Common myeloid progenitor, CD34-positive (primary cell): ENCODE measurements around the gene SIX3.

Experiments
- CTCF ChIA-PET: fragments of 350-600 bp; sonication (Branson Sonifier 250); formaldehyde crosslinking; loops from one replicate; lab custom pipeline; 2021; ENCODE audit warnings: antibody characterized with exemption; lab: Charles Lee
- POLR2A ChIA-PET: fragments of 350-600 bp; sonication (Branson Sonifier 250); formaldehyde crosslinking; loops from one replicate; lab custom pipeline; 2021; ENCODE audit warnings: antibody characterized with exemption; lab: Charles Lee
- DNase-seq, 3 donors: peaks; one replicate each; pipeline versions ENCODE4 v3.0.0 to v3.0.0-alpha.2; 2013
- H3K27ac ChIP-seq, 2 experiments: 1 replicate in 1 of 2; 2 replicates in 1 of 2; pipeline ENCODE4 v1.7.0; 2013; ENCODE audit warnings: inconsistent platforms in 2 of 2, low read length in 2 of 2, mild to moderate bottlenecking in 2 of 2, low read depth in 1 of 2, moderate library complexity in 1 of 2; ENCODE audit not compliant: severe bottlenecking in 2 of 2, insufficient read depth in 1 of 2, poor library complexity in 1 of 2
- H3K27me3 ChIP-seq, 5 experiments: replicated peaks in 2 of 5; 1 replicate in 3 of 5; 2 replicates in 2 of 5; pipeline versions ENCODE4 v1.6.1 to v1.7.0; 2013; ENCODE audit warnings: low read length in 4 of 5, mild to moderate bottlenecking in 2 of 5, moderate library complexity in 2 of 5, inconsistent platforms in 1 of 5; ENCODE audit not compliant: insufficient read depth in 5 of 5, control insufficient read depth in 4 of 5
- H3K36me3 ChIP-seq, 4 experiments: 1 replicate in 2 of 4; 2 replicates in 2 of 4; pipeline versions ENCODE4 v1.6.1 to v1.7.0; 2013; ENCODE audit warnings: low read length in 3 of 4, control low read depth in 1 of 4, mild to moderate bottlenecking in 1 of 4; ENCODE audit not compliant: control insufficient read depth in 4 of 4, insufficient read depth in 4 of 4
- H3K4me1 ChIP-seq, 4 experiments: 1 replicate in 3 of 4; 2 replicates in 1 of 4; pipeline versions ENCODE4 v1.6.1 to v1.7.1; 2013; ENCODE audit warnings: low read length in 3 of 4, mild to moderate bottlenecking in 3 of 4, control low read depth in 1 of 4, inconsistent platforms in 1 of 4, moderate library complexity in 1 of 4; ENCODE audit not compliant: control insufficient read depth in 4 of 4, insufficient read depth in 4 of 4; ENCODE audit errors: control extremely low read depth in 1 of 4
- H3K4me3 ChIP-seq, 7 experiments: 1 replicate in 4 of 7; 2 replicates in 3 of 7; pipeline versions ENCODE4 v1.5.1 to v1.7.0; 2013; ENCODE audit warnings: mild to moderate bottlenecking in 7 of 7, low read length in 6 of 7, moderate library complexity in 6 of 7, inconsistent platforms in 2 of 7, low read depth in 2 of 7, control low read depth in 1 of 7; ENCODE audit not compliant: insufficient read depth in 4 of 7, control insufficient read depth in 1 of 7; ENCODE audit errors: extremely low read depth in 1 of 7
- H3K9me3 ChIP-seq, 5 experiments: 1 replicate in 4 of 5; 2 replicates in 1 of 5; pipeline versions ENCODE4 v1.6.1 to v1.7.1; 2013; ENCODE audit warnings: low read length in 4 of 5, mild to moderate bottlenecking in 2 of 5, inconsistent platforms in 1 of 5, low read depth in 1 of 5, moderate library complexity in 1 of 5; ENCODE audit not compliant: control insufficient read depth in 4 of 5, insufficient read depth in 2 of 5; ENCODE audit errors: control extremely low read depth in 1 of 5
- WGBS: methylation state at CpG from one replicate; pipeline ENCODE4 v1.1.5; 2013; ENCODE audit not compliant: insufficient coverage; 5-methylcytosine and 5-hydroxymethylcytosine counted together

The SIX3 gene

DNA sequence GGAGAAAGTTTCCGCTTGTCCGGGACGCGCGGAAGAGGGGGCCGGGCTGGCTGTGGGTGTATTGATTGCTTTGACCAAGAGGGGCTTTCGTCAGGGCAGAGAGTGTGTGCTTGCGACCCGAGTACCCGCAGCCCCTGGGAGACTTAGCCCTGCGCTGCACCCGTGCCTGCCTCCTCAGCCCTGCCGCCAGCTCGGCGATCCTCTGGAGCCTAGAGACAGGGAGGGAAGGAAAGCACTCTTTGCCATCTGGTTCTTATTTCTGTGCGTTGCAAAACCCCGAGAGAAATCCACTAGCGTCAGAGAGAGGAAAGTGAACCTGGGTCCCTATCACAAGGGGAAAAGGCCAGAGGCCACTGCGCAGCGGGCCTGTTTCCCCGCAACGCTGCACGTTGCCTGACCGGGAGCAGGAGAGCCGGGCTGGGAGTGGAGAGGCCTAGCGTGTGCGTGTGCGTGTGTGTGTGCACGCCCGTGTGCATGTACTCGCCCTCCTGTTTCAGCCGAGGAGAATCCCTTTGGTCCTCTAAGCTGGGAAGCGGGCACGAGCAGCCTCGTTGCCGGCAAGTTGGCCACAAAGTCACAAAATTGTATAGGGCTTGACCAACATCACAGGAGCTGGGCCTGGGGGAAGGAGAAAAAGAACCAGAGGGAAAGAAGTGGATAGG lies 1.7 kb downstream of the SIX3 start:
- no peaks in the 10 kb centered on the region for H3K9me3 ChIP-seq
- H3K27me3 ChIP-seq = peaks cover 14 to 100% (median 69%) of the 10 kb centered on the region in 5 experiments
- 4% methylated on average over 24 of the region's 36 CpGs for WGBS
- peaks cover 0 to 35% (median 23%) of the 10 kb centered on the region in 4 experiments for H3K4me1 ChIP-seq
- peak overlapping the region in 2 of 7 experiments; percentile 29 to 50 for H3K4me3 ChIP-seq
- CTCF ChIA-PET = interaction anchor here (1.1 to 2.4 kb wide), 2 partner anchors 11 to 13 kb away, joined by 3 to 5 read pairs; no protein-coding TSS in a partner anchor
- POLR2A ChIA-PET = no interaction called here
- no peaks in the 10 kb centered on the region for H3K36me3 ChIP-seq
- no peak overlapping the region for H3K27ac ChIP-seq
- peak in 1 of 3 donors; percentile 45 for DNase-seq

DNA sequence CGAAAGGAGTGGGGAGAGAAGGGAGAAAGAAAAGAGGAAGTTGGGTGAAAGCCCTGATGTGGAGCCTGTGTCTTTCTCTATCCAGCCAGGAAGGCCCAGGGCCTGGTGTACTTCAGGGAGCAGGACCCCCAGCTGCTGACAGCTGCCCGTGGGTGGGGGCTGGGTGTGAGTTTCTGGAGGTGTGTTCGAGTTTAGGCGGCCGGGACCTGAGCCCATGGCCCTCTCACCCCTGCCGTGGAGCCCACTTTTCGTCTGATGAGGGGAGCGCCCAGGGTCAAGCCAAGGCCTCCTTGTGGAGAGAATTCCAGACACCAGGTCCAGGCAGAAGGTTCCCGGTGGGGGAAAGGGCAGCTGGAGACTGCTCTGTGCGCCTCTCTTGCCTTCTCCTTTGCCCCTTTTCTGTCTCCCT lies 2.2 kb downstream of the SIX3 start:
- Histone ChIP-seq H3K4me1 (peaks cover 0 to 33% (median 19%) of the 10 kb centered on the region in 4 experiments), H3K9me3 (no peaks in the 10 kb centered on the region), H3K27me3 (peaks cover 14 to 100% (median 67%) of the 10 kb centered on the region in 5 experiments), H3K4me3 (no peak overlapping the region), H3K36me3 (no peaks in the 10 kb centered on the region), H3K27ac (no peak overlapping the region)
- CTCF ChIA-PET = interaction anchor here (2.4 kb wide), 1 partner anchor 13 kb away, joined by 5 read pairs; no protein-coding TSS in a partner anchor
- 12% methylated on average over 7 of the region's 10 CpGs for WGBS
- peak in 1 of 3 donors; percentile 55 for DNase-seq
- POLR2A ChIA-PET = no interaction called here

DNA sequence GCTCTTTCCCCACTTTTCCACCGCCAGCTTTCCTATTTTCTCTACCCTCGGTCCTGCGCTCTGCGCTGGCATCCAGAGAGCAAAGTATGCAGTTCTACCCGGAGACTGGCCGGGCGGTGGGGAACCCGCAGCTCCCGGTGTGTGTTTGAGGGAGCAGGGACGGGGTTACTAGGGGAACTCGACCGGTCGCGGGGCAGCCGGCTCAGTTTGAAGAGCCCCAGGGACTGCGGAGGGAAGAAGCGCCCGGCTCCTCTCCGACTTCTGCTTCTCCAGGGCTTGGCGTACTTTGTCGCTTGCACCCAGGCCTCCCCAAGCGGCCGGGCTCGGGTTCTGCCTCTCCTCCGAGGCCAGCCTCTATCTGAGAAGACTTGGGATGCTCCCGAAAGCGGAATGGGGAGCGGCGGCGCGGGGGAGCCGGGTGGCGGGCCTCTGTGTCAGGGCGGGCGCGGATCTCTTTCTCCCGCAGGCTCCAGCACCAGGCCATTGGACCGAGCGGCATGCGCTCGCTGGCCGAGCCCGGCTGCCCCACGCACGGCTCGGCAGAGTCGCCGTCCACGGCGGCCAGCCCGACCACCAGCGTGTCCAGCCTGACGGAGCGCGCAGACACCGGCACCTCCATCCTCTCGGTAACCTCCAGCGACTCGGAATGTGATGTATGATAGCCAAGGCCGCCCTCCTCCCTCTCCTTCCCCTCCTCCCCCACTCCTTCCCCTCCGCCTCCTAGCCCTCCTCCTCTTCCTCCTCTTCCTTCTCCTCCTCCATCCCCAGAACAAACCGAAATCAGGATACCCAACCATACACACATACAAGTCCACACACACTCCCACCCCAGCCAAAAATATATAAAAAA lies 2.8 kb downstream of the SIX3 start:
- peak in 1 of 3 donors; percentile 35 for DNase-seq
- peaks cover 0 to 31% (median 18%) of the 10 kb centered on the region in 4 experiments for H3K4me1 ChIP-seq
- H3K27ac ChIP-seq = no peak overlapping the region
- ChIA-PET CTCF (interaction anchor here (2.4 kb wide), 1 partner anchor 14 kb away, joined by 5 read pairs; no protein-coding TSS in a partner anchor), POLR2A (no interaction called here)
- H3K36me3 ChIP-seq = no peaks in the 10 kb centered on the region
- 5% methylated on average over 40 of the region's 62 CpGs for WGBS
- no peaks in the 10 kb centered on the region for H3K9me3 ChIP-seq
- H3K27me3 ChIP-seq = peaks cover 14 to 100% (median 68%) of the 10 kb centered on the region in 5 experiments
- no peak overlapping the region for H3K4me3 ChIP-seq

DNA sequence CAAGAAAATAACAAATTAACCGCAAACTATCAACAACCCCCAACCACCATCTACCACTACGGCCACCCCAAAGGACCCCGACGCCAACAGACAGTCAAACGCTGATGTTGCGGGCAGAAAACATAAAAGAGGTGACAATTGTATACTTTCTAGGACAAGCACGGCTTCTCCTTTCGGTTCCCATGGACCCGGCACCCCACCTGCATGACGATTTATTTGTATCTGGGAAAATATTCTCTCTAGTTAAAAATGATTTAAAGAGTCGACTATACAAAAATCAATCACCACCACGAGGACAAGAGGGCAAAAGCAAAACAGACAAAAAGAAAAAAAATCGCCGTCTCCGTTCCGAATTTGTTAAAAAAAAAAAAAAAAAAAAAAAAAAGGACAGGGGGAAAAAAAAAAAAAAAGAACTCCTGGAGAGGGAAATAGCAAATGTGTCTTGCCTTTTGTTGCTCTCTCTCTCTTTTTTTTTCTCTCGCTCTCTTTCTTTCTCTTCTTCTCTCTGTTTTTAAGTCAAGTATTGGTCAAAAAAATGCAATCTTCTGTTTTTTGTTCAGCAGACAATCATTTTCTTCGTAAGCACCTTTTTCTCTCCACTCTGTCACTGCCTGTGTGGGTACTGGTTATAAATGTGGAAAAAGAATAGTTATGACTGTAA lies 3.6 kb downstream of the SIX3 start:
- Histone ChIP-seq H3K4me1 (peaks cover 0 to 36% (median 20%) of the 10 kb centered on the region in 4 experiments), H3K9me3 (no peaks in the 10 kb centered on the region), H3K36me3 (no peaks in the 10 kb centered on the region), H3K27me3 (peaks cover 11 to 100% (median 65%) of the 10 kb centered on the region in 5 experiments), H3K27ac (no peak overlapping the region), H3K4me3 (no peak overlapping the region)
- DNase-seq = peak in 1 of 3 donors; percentile 16
- CTCF ChIA-PET = interaction anchor here (2.5 kb wide), 1 partner anchor 10 kb away, joined by 11 read pairs; no protein-coding TSS in a partner anchor
- 17% methylated on average over 2 of the region's 18 CpGs for WGBS
- POLR2A ChIA-PET = no interaction called here

DNA sequence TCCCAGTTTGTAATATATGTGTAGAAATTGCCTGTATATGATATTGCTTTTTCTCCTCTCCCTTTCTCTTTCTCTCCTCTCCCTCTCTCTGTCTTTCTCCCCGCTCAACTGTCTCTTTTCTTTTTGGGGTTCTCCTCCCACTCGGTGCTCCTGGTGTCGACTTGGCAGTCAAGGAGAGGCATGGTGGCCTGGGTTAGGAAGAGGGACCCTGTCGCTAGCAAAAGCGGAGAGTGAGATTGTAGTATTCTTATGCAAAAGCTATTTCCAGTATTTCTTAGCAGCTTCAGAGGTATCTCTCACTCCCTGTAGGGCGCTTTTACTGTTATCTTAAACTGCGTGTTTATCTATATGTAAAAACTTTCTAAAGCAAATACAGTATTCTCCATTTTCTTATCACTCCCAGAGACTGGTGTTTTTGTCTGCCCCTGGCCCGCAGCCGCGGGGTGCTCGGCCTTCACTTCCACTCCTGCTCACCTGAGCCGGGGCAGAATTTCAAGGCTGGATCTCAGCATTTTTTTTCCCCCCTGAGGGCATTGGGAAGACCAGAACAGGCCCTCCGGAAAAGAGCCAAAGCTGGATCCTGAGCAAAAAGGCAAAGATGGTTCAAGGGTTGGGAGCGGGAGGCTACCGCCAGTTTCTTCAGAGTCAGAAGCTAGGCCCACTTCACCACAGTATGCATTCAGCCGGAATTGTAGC lies 4.3 kb downstream of the SIX3 start:
- Histone ChIP-seq H3K27me3 (peaks cover 10 to 100% (median 65%) of the 10 kb centered on the region in 5 experiments), H3K9me3 (no peaks in the 10 kb centered on the region), H3K27ac (no peak overlapping the region), H3K4me3 (no peak overlapping the region), H3K36me3 (no peaks in the 10 kb centered on the region), H3K4me1 (peaks cover 0 to 36% (median 20%) of the 10 kb centered on the region in 4 experiments)
- POLR2A ChIA-PET = no interaction called here
- CTCF ChIA-PET = interaction anchor here (2.5 kb wide), 1 partner anchor 10 kb away, joined by 11 read pairs; no protein-coding TSS in a partner anchor
- DNase-seq = peak in 1 of 3 donors; percentile 5
- 21% methylated on average over 8 of the region's 16 CpGs for WGBS

DNA sequence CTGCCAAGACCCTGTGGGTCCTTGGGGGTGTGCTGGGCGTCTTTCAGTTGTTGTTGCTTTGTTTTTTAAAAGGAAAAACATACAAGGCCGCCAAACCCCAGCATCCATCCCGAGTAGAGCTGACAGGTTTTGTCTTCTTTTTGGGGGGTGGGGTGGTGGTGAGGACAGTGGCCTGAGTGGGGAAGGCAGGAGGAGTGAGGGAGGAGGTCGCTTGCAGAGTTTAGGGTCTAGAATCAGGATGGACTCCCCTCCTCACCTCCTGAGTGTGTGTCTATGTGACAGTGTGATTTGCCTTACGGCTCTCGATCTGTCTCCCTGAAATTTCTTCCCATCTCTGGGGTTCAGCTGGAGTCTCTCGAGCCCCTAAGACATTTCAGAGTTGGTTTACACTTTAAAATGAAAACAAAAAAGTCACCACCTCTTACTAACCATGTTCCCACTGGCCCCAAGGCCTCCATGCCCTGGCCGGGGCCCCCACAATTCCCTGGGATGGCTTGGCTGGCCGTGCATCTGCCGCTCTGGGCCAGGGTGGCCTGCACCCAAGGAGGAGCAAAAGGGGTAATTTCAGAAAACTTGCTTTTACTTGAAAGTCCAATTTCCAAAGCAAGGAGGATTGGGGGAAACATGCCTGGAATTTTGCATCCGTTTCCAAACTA lies 5.0 kb downstream of the SIX3 start:
- no peaks in the 10 kb centered on the region for H3K36me3 ChIP-seq
- CTCF ChIA-PET = interaction anchor here (2.5 kb wide), 1 partner anchor 9 kb away, joined by 11 read pairs; no protein-coding TSS in a partner anchor
- POLR2A ChIA-PET = no interaction called here
- WGBS = 68% methylated on average over 6 of the region's 11 CpGs
- H3K27ac ChIP-seq = no peak overlapping the region
- no peaks in the 10 kb centered on the region for H3K9me3 ChIP-seq
- H3K4me1 ChIP-seq = peaks cover 0 to 31% (median 19%) of the 10 kb centered on the region in 4 experiments
- no peak for DNase-seq
- peaks cover 10 to 100% (median 67%) of the 10 kb centered on the region in 5 experiments for H3K27me3 ChIP-seq
- no peak overlapping the region for H3K4me3 ChIP-seq
